GM12874 (cell line): ENCODE data around the gene CCDC51.

ENCODE experiments used
- CTCF ChIP-seq: IDR thresholded peaks from 2 replicates; pipeline ENCODE4 v1.5.1; 2011; ENCODE audit warnings: low read depth, mild to moderate bottlenecking, control low read depth, low read length, moderate library complexity; ENCODE audit not compliant: insufficient read depth

The CCDC51 gene

GRCh38 chr3:48423883-48424695 is 15.8 kb downstream of the CCDC51 start:
- no peak for TF ChIP-seq CTCF

- TF ChIP-seq CTCF = no peak
Measured at GRCh38 chr3:48423241-48423882, 16.6 kb downstream of the CCDC51 start.

- TF ChIP-seq CTCF = no peak
Measured at GRCh38 chr3:48422681-48423080, 17.2 kb downstream of the CCDC51 start.

GRCh38 chr3:48422272-48422671 is 17.6 kb downstream of the CCDC51 start:
- no peak for TF ChIP-seq CTCF

GRCh38 chr3:48420561-48420960 is 19.4 kb downstream of the CCDC51 start:
- TF ChIP-seq CTCF = no peak

GRCh38 chr3:48419597-48419996 is 20.3 kb downstream of the CCDC51 start:
- TF ChIP-seq CTCF = no peak

- no peak for TF ChIP-seq CTCF
Measured at GRCh38 chr3:48419149-48419548, 20.8 kb downstream of the CCDC51 start.
